HUES48 (cell line): ENCODE data around the gene RBMS3.

ENCODE experiments used
- H3K27ac ChIP-seq: one replicate; pipeline ENCODE4 v1.7.0; 2013; ENCODE audit warnings: low read depth, low read length, inconsistent platforms
- H3K27me3 ChIP-seq: 2 replicates; pipeline ENCODE4 v1.6.1; 2013; ENCODE audit warnings: mild to moderate bottlenecking, low read length; ENCODE audit not compliant: control insufficient read depth, insufficient read depth
- H3K36me3 ChIP-seq: 2 replicates; pipeline ENCODE4 v1.6.1; 2013; ENCODE audit warnings: low read length; ENCODE audit not compliant: control insufficient read depth, insufficient read depth
- H3K4me1 ChIP-seq: 2 replicates; pipeline ENCODE4 v1.6.1; 2013; ENCODE audit warnings: mild to moderate bottlenecking, low read length; ENCODE audit not compliant: control insufficient read depth, insufficient read depth
- H3K4me3 ChIP-seq: 2 replicates; pipeline ENCODE4 v1.5.1; 2013; ENCODE audit warnings: mild to moderate bottlenecking, low read depth, low read length
- H3K9ac ChIP-seq: 2 replicates; pipeline ENCODE4 v1.6.1; 2013; ENCODE audit warnings: mild to moderate bottlenecking, low read depth, low read length, moderate library complexity
- H3K9me3 ChIP-seq: 2 replicates; pipeline ENCODE4 v1.6.1; 2013; ENCODE audit warnings: low read length; ENCODE audit not compliant: control insufficient read depth, insufficient read depth

The RBMS3 gene

DNA sequence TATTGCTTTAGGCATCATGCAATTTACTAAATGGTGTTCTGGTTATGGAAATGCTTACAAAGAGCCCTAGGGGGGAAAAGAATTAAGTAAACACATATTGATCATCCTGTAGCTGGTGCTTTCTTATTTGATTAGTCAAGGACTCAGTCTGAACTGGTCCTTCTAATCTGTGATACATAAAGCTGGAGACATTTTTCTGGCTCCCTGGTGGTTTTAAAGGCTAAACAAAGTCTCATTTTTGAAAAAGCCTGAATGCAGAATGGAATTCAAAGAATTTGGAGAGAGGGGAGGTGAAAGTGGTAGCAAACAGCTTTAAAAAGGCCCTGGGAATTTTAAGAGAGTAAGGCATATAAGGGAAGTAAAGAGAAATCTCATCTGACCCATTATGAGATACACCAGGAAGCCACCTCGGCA lies 149.7 kb downstream of the RBMS3 start:
- Histone ChIP-seq H3K4me3 (no peak overlapping the region), H3K4me1 (peaks cover 27% of the 10 kb centered on the region), H3K36me3 (no peaks in the 10 kb centered on the region), H3K9me3 (no peaks in the 10 kb centered on the region), H3K9ac (no peak overlapping the region), H3K27me3 (no peaks in the 10 kb centered on the region), H3K27ac (no peak overlapping the region)

DNA sequence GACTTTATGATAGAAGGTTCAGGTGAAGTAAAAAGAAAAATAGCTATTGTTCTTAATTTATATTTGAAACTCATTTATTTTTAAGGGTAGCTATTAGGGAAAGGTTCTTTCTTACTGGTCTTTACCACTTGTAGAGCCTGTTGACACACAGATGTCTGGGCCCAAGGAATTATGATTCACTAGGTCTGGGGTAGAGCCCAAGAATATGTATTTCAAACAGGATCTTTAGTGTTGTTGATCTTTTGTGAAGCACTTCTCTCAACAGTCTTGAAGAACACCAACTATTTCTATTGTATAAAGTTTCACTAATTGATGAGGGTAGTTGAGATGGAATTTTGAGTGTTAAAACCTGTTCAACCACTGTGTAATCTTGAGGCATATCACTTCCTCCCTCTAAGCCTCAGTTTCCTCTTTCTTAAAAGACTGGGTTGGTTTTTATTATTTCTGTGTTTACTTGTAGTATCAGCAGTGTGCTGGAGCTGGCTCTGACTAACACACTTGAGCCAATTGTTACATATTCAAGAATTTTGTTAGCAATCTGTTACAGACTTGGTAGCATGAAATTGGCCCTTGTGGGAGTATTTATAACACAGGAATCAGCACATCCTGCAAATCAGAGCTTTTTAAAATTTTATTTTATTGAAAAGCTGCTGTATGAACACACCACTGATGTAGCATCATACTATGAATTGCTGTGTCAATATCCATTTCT lies 155.9 kb downstream of the RBMS3 start:
- Histone ChIP-seq H3K9ac (no peak overlapping the region), H3K4me3 (no peak overlapping the region), H3K4me1 (peaks cover 40% of the 10 kb centered on the region), H3K27me3 (no peaks in the 10 kb centered on the region), H3K9me3 (no peaks in the 10 kb centered on the region), H3K36me3 (no peaks in the 10 kb centered on the region), H3K27ac (no peak overlapping the region)

DNA sequence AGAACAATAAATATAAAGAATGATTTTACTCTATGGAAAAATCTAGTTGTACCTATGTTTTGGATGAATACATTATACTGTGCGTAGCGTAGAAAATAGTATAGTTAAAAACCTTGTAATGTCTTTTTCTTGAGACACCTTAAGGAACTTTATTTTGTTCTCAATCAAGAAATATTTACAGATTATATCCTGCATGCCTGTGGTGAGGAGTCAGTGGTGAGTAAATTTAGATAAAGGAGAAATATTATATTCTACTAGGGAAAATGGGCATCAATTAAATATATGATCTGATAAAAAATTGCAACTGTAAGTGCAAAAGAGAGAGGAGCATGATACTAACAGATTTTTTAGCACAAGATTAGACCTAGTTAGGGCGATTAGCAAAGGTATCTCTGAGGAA lies 157.7 kb downstream of the RBMS3 start:
- H3K4me1 ChIP-seq, result peaks cover 40% of the 10 kb centered on the region
- H3K9ac ChIP-seq, result no peak overlapping the region
- H3K27me3 ChIP-seq, result no peaks in the 10 kb centered on the region
- no peak overlapping the region for H3K4me3 ChIP-seq
- no peaks in the 10 kb centered on the region for H3K9me3 ChIP-seq
- H3K36me3 ChIP-seq, result no peaks in the 10 kb centered on the region
- no peak overlapping the region for H3K27ac ChIP-seq

DNA sequence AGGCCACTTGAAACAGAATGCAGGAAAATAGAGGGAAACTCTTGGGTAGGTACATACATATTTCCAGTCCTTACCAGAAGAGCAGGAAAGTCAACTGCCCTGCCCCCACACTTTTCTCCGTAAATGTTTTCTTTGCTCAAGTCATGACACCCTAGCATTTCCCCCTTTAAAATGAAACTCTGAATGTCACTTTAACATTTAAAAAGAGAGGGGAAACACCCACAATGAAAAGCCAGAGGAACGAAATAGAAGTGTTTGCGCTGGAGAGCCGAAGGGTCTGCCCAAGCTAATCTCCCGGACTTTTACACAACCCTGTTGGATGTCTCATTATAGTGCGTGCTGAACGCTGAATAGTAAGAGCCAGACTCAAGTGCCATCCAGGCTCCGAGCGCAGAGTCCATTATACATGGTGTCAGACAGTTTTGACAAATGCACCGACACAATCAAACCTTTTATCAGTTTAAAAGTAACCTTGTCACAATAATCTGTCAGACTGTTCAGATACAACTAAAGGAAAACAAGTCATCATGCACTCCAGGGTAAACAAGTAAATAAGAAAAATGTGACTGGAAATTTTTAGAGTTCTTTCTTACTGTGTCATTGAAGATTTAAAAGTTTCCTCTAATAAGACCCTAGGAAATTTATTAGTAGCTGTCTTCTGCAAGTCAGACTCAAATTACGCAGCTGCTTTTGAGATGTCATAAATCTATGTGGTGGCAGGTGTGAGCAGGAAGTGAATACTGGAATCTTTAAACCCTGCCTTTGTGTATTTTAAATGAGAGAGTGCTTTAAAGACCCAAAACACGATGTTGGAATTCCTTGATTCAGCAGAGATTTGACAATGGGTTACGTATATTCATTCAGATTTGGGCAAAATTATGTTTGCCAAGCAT lies 159.8 kb downstream of the RBMS3 start:
- Histone ChIP-seq H3K4me3 (peak overlapping the region; percentile 45), H3K4me1 (peaks cover 43% of the 10 kb centered on the region), H3K36me3 (no peaks in the 10 kb centered on the region), H3K27me3 (no peaks in the 10 kb centered on the region), H3K27ac (peak overlapping the region; percentile 49), H3K9ac (peak overlapping the region; percentile 1; the same call in 1 of the 2 replicates), H3K9me3 (no peaks in the 10 kb centered on the region)

DNA sequence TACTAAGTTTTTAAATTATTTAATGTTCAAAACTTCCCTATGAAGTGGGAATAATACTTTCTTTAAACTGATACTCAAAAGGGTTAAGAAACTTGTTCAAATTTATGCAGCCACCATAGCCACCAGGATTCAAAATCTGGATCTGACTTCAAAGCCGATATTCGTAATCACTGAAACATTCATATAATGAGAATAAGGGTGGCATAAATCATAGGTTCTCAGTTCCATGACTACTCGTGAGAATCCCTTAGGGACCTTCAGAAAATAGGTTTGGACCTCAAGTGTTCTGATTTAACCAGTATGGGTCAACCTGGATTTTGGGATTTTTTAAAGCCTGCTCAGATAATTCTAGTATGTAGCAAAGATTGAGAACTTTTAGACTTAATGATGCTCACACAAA lies 160.6 kb downstream of the RBMS3 start:
- H3K4me1 ChIP-seq, result peaks cover 42% of the 10 kb centered on the region
- no peaks in the 10 kb centered on the region for H3K27me3 ChIP-seq
- no peak overlapping the region for H3K9ac ChIP-seq
- no peaks in the 10 kb centered on the region for H3K9me3 ChIP-seq
- H3K4me3 ChIP-seq, result no peak overlapping the region
- H3K27ac ChIP-seq, result no peak overlapping the region
- H3K36me3 ChIP-seq, result no peaks in the 10 kb centered on the region

DNA sequence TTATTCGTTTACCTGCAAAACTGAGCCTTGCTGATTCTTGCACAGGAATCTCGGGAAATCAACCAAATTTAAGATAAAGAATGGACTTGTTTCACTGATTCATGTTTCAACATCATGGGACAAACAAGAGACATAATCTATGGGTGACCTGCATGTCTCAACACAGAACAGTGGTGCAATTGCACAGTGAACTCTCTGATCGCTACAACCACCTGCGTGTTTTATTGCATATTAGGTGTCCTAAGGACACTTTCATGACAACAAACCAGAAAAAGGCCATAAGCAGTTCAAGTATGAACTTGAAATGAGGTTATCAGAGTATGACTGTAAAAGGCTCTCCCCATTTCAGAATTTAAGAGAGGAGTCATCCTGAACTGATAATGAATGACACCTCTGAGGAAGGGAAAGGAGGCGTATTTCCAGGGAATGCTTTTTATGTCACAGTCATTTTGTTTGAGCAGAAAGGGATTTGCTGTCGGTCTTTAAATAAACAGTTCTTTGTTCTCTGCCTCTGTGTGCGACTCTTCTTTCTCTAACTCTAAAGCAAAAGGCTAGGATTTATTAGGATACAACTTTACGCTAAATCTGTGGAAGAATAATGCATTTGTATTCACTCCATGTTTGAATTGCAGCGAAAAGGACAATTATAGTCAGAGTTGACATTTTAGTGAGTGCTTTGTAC lies 167.2 kb downstream of the RBMS3 start:
- Histone ChIP-seq H3K4me3 (no peak overlapping the region), H3K9ac (no peak overlapping the region)

DNA sequence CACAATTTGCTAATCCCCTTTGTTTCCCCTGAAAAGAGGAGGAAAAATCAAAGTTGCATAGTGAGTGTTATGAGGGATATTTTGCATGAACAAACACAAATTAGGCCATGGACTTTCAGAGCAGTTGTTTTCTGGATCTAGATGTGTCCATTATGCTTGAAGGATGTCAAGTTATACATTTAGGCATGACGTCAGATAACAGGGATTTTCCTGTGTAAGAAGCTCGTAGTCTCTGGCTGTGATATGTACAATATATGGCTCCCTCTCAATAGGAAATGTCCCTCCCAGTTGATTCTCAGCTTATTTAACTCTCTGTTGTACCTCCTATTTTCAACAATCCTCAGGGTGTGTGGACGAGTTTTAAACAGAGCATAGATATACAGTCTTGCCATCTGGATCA lies 171.0 kb downstream of the RBMS3 start:
- no peak overlapping the region for H3K9ac ChIP-seq
- no peak overlapping the region for H3K4me3 ChIP-seq
- H3K36me3 ChIP-seq, result no peaks in the 10 kb centered on the region
- H3K27ac ChIP-seq, result no peak overlapping the region
- no peaks in the 10 kb centered on the region for H3K9me3 ChIP-seq
- no peaks in the 10 kb centered on the region for H3K27me3 ChIP-seq
- H3K4me1 ChIP-seq, result peaks cover 20% of the 10 kb centered on the region

More for the DNA sequence above, 167.2 kb downstream of the RBMS3 start:
- peaks cover 12% of the 10 kb centered on the region; the same call in 1 of the 2 replicates for H3K4me1 ChIP-seq
- no peak overlapping the region for H3K27ac ChIP-seq
- H3K36me3 ChIP-seq, result no peaks in the 10 kb centered on the region
- no peaks in the 10 kb centered on the region for H3K27me3 ChIP-seq
- H3K9me3 ChIP-seq, result no peaks in the 10 kb centered on the region

DNA sequence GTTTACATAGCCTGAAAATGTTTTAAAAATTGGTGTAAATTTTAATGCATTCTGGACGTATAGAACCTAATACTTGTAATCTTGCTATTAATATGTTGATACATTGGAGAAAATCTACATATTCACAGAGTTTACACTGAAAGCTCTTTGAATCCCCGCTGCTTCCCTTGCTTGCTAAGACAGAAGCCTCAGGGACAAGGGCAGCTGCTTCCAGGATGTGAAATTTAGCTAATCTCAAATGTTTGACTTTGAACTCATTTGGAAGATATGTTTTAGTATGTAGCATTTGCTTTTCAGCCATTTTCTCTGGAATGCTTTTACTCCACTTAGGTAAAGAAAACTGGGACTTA lies 172.0 kb downstream of the RBMS3 start:
- Histone ChIP-seq H3K36me3 (no peaks in the 10 kb centered on the region), H3K27me3 (no peaks in the 10 kb centered on the region), H3K4me1 (peaks cover 20% of the 10 kb centered on the region), H3K9me3 (no peaks in the 10 kb centered on the region), H3K9ac (no peak overlapping the region), H3K27ac (peak overlapping the region; percentile 52), H3K4me3 (no peak overlapping the region)

DNA sequence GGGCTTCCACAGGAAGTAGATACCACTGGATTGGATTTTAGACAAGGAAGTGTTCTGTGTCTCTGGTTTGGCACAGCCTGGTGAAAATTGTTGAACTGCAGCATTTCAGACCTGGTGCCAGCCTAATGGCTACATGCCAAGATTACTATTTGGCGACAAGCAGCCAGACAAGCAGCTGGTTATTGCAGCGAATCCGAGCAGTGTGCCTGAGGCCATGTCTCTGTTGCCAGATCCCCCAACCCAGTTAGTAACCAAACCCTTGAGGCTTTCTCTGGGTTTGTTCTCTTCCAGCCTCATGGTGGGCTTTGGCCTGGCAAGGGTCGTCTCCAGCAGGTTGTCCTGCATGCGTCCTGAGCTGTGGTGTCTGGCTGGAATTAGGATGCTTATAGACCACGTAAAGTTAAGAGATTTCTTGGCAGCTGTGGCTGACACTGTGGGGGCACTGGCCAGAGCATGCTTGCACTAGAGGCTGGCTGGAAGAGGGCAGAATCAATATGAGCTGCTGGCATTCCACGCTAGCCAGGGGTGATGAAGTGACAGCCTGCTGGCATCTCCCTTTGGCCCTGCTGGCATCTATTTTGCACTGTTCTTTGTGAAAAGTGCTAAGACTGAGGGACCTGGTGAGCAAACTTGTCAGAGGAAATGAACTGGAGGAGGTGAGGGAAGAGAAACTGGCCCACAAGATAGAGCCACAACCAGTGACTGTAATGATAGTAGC lies 172.6 kb downstream of the RBMS3 start:
- Histone ChIP-seq H3K4me1 (peaks cover 20% of the 10 kb centered on the region), H3K9me3 (no peaks in the 10 kb centered on the region), H3K27me3 (no peaks in the 10 kb centered on the region), H3K36me3 (no peaks in the 10 kb centered on the region), H3K4me3 (no peak overlapping the region), H3K27ac (peak overlapping the region; percentile 52), H3K9ac (no peak overlapping the region)

DNA sequence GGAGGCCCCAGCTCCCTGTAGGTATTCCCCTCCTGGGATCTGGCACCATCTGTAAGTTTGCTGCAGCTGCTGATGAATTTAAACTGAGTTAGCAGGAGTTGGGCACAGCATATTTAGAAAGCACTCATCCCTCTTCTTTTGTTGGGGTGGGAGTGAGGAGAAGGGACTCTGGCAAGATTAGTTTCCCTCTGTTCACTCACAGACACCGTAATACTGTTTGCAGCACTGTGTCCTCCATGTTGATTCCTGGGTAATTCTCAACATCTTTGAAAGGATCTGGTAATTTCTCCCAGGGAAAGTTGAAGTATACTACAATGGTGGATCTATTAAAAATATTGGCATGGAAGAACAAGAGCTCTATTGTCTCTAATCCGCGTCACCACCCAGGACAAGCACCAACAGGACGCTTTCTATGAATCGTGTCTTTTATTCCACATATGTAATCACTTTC lies 173.3 kb downstream of the RBMS3 start:
- Histone ChIP-seq H3K9me3 (no peaks in the 10 kb centered on the region), H3K27me3 (no peaks in the 10 kb centered on the region), H3K4me1 (peaks cover 20% of the 10 kb centered on the region), H3K36me3 (no peaks in the 10 kb centered on the region), H3K27ac (no peak overlapping the region), H3K4me3 (no peak overlapping the region), H3K9ac (no peak overlapping the region)
